OCI-LY1 (cell line): Measurements from ENCODE around the gene SEMA4G.
A peak's percentile ranks its signal among the peaks of the same experiment; 100 is the strongest.

Source experiments
- H2AFZ ChIP-seq: fragments of 200-600 bp; sonication (generic), shearing (Covaris generic); 2 replicates; pipeline ENCODE4 v1.6.0; 2014; ENCODE audit warnings: antibody characterized with exemption, mild to moderate bottlenecking, low read length
- H3F3A ChIP-seq: fragments of 200-600 bp; sonication (generic), shearing (Covaris generic); 2 replicates; pipeline ENCODE4 v1.6.0; 2014; ENCODE audit warnings: mild to moderate bottlenecking, antibody characterized with exemption, low read length, moderate library complexity; ENCODE audit not compliant: insufficient read depth
- H3K27ac ChIP-seq: fragments of 200-600 bp; sonication (generic); 2 replicates; pipeline ENCODE4 v1.5.1; 2014; ENCODE audit warnings: low read length, mixed run types, mild to moderate bottlenecking, low read depth; ENCODE audit not compliant: poor library complexity, severe bottlenecking
- H3K27me3 ChIP-seq: fragments of 200-600 bp; sonication (generic); 2 replicates; pipeline ENCODE4 v1.6.0; 2014; ENCODE audit warnings: antibody characterized with exemption, mild to moderate bottlenecking, low read length, moderate library complexity; ENCODE audit not compliant: insufficient read depth
- H3K36me3 ChIP-seq: fragments of 200-600 bp; sonication (generic); 2 replicates; pipeline ENCODE4 v1.6.1; 2014; ENCODE audit warnings: mild to moderate bottlenecking, antibody characterized with exemption, low read length, moderate library complexity, mixed read lengths; ENCODE audit not compliant: insufficient read depth
- H3K4me1 ChIP-seq: fragments of 200-600 bp; sonication (generic); 2 replicates; pipeline ENCODE4 v1.5.1; 2014; ENCODE audit warnings: mild to moderate bottlenecking, low read length, moderate library complexity; ENCODE audit not compliant: insufficient read depth, severe bottlenecking
- H3K4me2 ChIP-seq: fragments of 200-600 bp; sonication (generic), shearing (Covaris generic); 2 replicates; pipeline ENCODE4 v1.6.1; 2014; ENCODE audit warnings: low read length
- H3K4me3 ChIP-seq: fragments of 200-600 bp; sonication (generic); 2 replicates; pipeline ENCODE4 v1.5.1; 2014; ENCODE audit warnings: low read length, low read depth, mild to moderate bottlenecking, mixed read lengths; ENCODE audit not compliant: poor library complexity, severe bottlenecking
- H3K79me2 ChIP-seq: fragments of 200-600 bp; shearing (Covaris generic); 2 replicates; pipeline ENCODE4 v1.6.1; 2016; ENCODE audit warnings: mixed run types, low read length, mixed read lengths; ENCODE audit not compliant: insufficient read depth
- H3K9ac ChIP-seq: fragments of 200-600 bp; sonication (generic), shearing (Covaris generic); 2 replicates; pipeline ENCODE4 v1.6.1; 2014; ENCODE audit warnings: mild to moderate bottlenecking, low read length, mixed read lengths
- H3K9me2 ChIP-seq: fragments of 200-600 bp; sonication (generic), shearing (Covaris generic); 2 replicates; pipeline ENCODE4 v1.6.1; 2014; ENCODE audit warnings: low read depth, mild to moderate bottlenecking, low read length, mixed read lengths
- H3K9me3 ChIP-seq: fragments of 200-600 bp; shearing (Covaris generic); 2 replicates; pipeline ENCODE4 v1.6.1; 2014; ENCODE audit warnings: low read length, mixed read lengths
- H4K20me1 ChIP-seq: fragments of 200-600 bp; sonication (generic), shearing (Covaris generic); 2 replicates; pipeline ENCODE4 v1.6.0; 2016; ENCODE audit warnings: mild to moderate bottlenecking, low read length; ENCODE audit not compliant: insufficient read depth
- EZH2 ChIP-seq: fragments of 200-600 bp; sonication (generic), shearing (Covaris generic); IDR thresholded peaks from 2 replicates; pipeline ENCODE4 v1.8.0; 2017; ENCODE audit warnings: borderline replicate concordance, mixed run types, mild to moderate bottlenecking, antibody characterized with exemption, low read length, moderate library complexity, mixed read lengths
- TF ChIP-seq, protein P1 (sequence below): fragments of 200-600 bp; sonication (generic), shearing (Covaris generic); IDR thresholded peaks from 2 replicates; pipeline ENCODE4 v1.5.1; 2017; ENCODE audit warnings: mild to moderate bottlenecking, antibody characterized with exemption, low read length, moderate library complexity, mixed read lengths

The SEMA4G gene

DNA sequence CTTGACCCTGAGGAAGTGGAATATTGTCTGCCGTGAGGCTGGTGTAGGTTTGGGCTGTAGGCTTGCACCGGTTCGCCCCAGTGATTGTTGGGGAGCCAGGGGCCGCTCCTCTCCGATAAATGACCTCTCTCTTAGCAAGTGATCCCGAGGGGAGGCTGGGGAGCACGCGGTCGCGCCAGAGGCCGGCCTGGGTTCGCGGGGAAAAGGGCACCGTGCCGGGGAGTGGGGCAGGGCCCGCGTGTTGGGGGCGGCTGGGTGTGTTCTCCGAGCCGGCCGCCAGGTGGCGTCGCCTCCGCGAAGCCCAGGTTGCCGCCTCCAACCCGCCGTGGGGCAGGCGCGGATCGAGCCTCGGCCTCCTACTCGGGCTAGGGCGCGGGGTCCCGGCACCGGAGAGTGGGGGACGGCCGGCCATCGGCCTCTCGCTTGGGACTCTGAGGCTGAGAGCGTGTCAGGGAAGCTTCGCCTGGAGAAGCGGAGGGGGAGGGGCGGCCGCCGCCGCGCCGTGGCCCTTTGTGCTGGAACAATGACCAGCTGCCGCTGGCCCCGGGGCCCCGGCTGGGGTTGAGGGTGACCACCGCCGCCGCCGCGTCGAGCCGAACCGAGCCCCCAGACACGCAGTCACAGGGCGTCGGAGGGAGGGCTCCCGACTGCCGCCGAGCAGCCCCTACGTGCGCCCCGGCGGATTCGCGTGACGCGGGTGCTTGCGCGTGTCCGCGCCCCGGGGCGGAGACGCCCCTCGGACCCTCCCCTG lies 29.9 kb downstream of the SEMA4G start:
- Histone ChIP-seq H3K27ac (peak overlapping the region; percentile 97), H4K20me1 (no peaks in the 10 kb centered on the region)

DNA sequence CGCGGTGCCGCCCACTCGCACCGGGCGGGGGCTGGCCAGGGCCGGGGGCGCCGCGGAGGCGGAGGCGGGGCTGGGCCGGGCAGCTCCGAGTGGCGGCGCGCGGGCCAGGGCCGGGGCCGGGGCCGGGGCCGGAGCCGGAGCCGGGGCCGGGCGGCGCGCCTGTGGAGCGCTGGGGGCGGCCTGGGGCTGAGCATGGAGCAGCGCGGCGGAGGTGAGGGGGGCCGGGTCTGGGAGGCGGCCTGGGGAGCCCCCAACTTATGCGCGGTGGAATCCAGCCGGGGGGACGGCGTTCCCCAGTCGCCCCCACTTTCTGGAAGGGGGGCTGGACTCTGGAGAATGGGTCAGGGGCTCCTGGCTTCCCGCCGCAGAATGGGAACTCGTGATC lies 30.4 kb downstream of the SEMA4G start, which contains the start of gene LZTS2:
LZTS2 (plus strand) TSS at position 67 of the 385 bp plus-strand sequence. CDS start 2,731 bp downstream, outside the sequence.
- no peaks in the 10 kb centered on the region; the same call in 1 of the 2 replicates for H3F3A ChIP-seq
- peaks cover 18% of the 10 kb centered on the region for H3K4me1 ChIP-seq
- H3K79me2 ChIP-seq = no peaks in the 10 kb centered on the region
- peak within 1 kb of the TSS; percentile 92 for H3K4me3 ChIP-seq
- H3K27ac ChIP-seq = peak within 1 kb of the TSS; percentile 97
- no peaks in the 10 kb centered on the region for H3K9me2 ChIP-seq
- H4K20me1 ChIP-seq = no peaks in the 10 kb centered on the region
- peaks cover under 1% of the 10 kb centered on the region; the same call in 1 of the 2 replicates for H3K36me3 ChIP-seq
- peak within 1 kb of the TSS; percentile 89 for H3K4me2 ChIP-seq
- H2AFZ ChIP-seq = no peak within 1 kb of the TSS
- H3K9ac ChIP-seq = peak within 1 kb of the TSS; percentile 88
- TF ChIP-seq EZH2 = no peak
- TF ChIP-seq, protein P1, sequence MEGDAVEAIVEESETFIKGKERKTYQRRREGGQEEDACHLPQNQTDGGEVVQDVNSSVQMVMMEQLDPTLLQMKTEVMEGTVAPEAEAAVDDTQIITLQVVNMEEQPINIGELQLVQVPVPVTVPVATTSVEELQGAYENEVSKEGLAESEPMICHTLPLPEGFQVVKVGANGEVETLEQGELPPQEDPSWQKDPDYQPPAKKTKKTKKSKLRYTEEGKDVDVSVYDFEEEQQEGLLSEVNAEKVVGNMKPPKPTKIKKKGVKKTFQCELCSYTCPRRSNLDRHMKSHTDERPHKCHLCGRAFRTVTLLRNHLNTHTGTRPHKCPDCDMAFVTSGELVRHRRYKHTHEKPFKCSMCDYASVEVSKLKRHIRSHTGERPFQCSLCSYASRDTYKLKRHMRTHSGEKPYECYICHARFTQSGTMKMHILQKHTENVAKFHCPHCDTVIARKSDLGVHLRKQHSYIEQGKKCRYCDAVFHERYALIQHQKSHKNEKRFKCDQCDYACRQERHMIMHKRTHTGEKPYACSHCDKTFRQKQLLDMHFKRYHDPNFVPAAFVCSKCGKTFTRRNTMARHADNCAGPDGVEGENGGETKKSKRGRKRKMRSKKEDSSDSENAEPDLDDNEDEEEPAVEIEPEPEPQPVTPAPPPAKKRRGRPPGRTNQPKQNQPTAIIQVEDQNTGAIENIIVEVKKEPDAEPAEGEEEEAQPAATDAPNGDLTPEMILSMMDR = no peak
- no peaks in the 10 kb centered on the region for H3K9me3 ChIP-seq
- no peaks in the 10 kb centered on the region for H3K27me3 ChIP-seq

More for the DNA sequence above, 29.9 kb downstream of the SEMA4G start:
- no peaks in the 10 kb centered on the region for H3K79me2 ChIP-seq
- TF ChIP-seq, protein P1 = peak; percentile 58
- TF ChIP-seq EZH2 = no peak
- no peaks in the 10 kb centered on the region for H3K9me2 ChIP-seq
- H3K4me3 ChIP-seq = peak overlapping the region; percentile 92
- peaks cover 18% of the 10 kb centered on the region for H3K4me1 ChIP-seq
- H2AFZ ChIP-seq = no peak overlapping the region
- no peaks in the 10 kb centered on the region for H3K9me3 ChIP-seq
- no peaks in the 10 kb centered on the region for H3K27me3 ChIP-seq
- H3F3A ChIP-seq = no peaks in the 10 kb centered on the region; the same call in 1 of the 2 replicates
- peak overlapping the region; percentile 88 for H3K9ac ChIP-seq
- peaks cover 5% of the 10 kb centered on the region; the same call in 1 of the 2 replicates for H3K36me3 ChIP-seq
- H3K4me2 ChIP-seq = peak overlapping the region; percentile 89

DNA sequence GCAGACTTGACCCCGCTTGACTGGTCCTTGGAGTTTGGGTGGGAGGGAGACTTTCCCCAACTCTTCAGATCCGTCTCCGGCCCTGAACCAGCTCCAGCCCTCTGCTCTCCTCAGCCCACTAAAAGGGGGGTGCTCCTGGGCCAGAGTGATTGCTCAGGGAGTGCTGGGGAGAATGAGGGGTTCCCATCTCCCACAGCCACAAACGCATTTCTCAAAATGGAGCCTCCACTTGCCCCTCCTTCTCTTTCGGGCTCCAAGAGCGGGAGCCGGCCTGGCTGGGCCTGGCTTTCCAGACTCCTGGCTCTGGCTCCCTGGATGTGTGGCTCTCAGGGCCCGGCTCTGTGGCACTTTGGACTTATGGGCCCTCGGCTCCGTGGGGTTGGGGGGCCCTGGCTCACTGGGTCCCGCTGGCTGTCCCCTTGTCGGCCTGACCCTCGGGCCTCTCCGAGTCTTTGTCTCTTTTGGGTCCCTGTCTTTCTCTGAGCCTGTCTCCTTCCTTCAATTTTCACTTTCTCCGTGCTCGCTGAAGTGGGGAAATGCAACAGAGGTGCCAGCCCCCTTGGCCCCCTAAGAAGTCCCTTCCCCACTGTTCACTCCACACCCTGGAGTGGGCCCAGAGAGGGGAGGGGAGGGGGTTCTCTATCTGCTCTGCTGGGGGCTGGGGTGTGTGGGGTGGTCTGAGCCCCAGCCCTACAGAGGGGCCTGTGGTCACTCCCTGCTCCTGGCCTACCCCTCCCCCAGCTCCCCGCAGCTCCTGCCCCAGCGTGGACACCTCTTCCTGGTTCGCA lies 31.0 kb downstream of the SEMA4G start:
- peaks cover 18% of the 10 kb centered on the region for H3K4me1 ChIP-seq
- peak overlapping the region; percentile 36; the same call in 1 of the 2 replicates for H3K4me2 ChIP-seq
- no peak overlapping the region for H3K9ac ChIP-seq
- no peaks in the 10 kb centered on the region for H3K9me2 ChIP-seq
- H3K79me2 ChIP-seq = no peaks in the 10 kb centered on the region
- H2AFZ ChIP-seq = no peak overlapping the region
- H4K20me1 ChIP-seq = no peaks in the 10 kb centered on the region
- no peaks in the 10 kb centered on the region for H3K9me3 ChIP-seq
- no peak overlapping the region for H3K27ac ChIP-seq
- TF ChIP-seq, protein P1 = no peak
- TF ChIP-seq EZH2 = no peak
- H3K4me3 ChIP-seq = peak overlapping the region; percentile 37
- no peaks in the 10 kb centered on the region for H3K36me3 ChIP-seq
- no peaks in the 10 kb centered on the region; the same call in 1 of the 2 replicates for H3F3A ChIP-seq
- no peaks in the 10 kb centered on the region for H3K27me3 ChIP-seq
